GM12865 (cell line): Measurements from ENCODE around the gene TSPEAR.
"Not testable (repeated sequence)": the region's sequence is repeated elsewhere in the genome, so short reads cannot be mapped to it uniquely, and the experiment has no call there.

ENCODE experiments used
- DNase-seq: peaks from one replicate; pipeline ENCODE4 v3.0.0; 2010; ENCODE audit warnings: low read depth
- H3K4me3 ChIP-seq: 2 replicates; pipeline ENCODE4 v1.5.1; 2011; ENCODE audit warnings: mild to moderate bottlenecking, low read depth, low read length, control low read depth
- CTCF ChIP-seq: IDR thresholded peaks from 2 replicates; pipeline ENCODE4 v1.5.1; 2011; ENCODE audit warnings: low read length, control low read depth, low read depth, inconsistent platforms; ENCODE audit not compliant: insufficient read depth; ENCODE audit errors: missing control alignments

Gene TSPEAR

GRCh38 chr21:44581158-44581557, 130.2 kb downstream of the TSPEAR start:
- TF ChIP-seq CTCF = no peak
- no peak for DNase-seq
- no peak overlapping the region for H3K4me3 ChIP-seq

DNA sequence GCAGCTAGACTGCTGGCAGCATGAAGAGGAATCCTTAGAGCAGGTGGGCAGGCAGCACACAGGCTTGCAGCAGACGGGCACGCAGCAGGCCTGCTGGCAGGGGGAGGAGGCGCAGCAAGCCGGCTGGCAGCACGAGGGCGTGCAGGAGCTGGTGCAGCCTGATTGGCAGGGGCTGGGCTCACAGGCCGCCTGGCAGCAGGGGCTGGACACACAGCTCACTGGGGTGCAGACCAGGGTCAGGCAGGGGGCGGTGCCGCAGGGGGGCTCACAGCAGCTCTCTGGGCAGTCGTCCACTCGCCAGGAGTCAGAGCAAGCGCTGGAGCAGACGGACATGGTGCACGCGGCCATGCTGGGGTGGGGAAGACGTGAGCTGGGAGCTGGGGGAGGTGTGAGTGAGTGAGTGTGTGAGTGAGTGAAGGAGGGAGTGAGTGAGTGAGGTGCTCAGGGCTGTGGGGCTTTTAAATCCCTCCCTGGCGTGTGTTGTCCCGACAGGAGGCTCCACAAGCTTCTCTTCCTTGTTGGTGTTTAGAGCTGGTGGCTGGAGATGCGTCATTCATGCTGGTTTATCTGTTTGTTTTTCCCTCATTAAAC, 131.0 kb downstream of the TSPEAR start, which contains the start of gene KRTAP10-5:
Gene KRTAP10-5 (minus strand): TSS at position 374 of the 591 bp plus-strand sequence. CDS start 26 bp downstream, at position 348.
- not testable (repeated sequence) for H3K4me3 ChIP-seq, DNase-seq

GRCh38 chr21:44579833-44580144, 131.6 kb downstream of the TSPEAR start:
- no peak for DNase-seq
- no peak for TF ChIP-seq CTCF
- H3K4me3 ChIP-seq = no peak overlapping the region

- H3K4me3 ChIP-seq = no peak overlapping the region
- no peak for TF ChIP-seq CTCF
- DNase-seq = no peak
Measured at GRCh38 chr21:44579056-44579832, 132.1 kb downstream of the TSPEAR start.

GRCh38 chr21:44578371-44579055, 132.9 kb downstream of the TSPEAR start:
- no peak overlapping the region for H3K4me3 ChIP-seq
- no peak for TF ChIP-seq CTCF
- no peak for DNase-seq

DNA sequence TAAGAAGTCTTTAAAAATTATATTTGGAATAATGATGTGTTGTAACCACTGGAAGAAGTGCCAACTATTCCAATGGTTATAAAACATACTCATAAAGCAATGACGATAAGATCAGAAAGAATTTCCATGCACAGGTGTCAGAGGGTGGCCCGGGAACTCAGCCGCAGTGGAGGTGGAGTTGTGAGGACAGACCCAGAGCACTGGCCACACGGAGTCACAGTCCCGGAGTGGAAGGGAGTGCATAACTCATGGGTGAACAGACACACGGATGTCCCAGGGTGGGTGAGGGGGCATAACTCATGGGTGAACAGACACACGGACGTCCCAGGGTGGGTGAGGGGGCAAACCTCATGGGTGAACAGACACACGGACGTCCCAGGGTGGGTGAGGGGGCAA, 135.3 kb downstream of the TSPEAR start:
- no peak for DNase-seq
- no peak for TF ChIP-seq CTCF
- no peak overlapping the region for H3K4me3 ChIP-seq

GRCh38 chr21:44575307-44576024, 135.9 kb downstream of the TSPEAR start:
- no peak for DNase-seq
- no peak overlapping the region for H3K4me3 ChIP-seq
- no peak for TF ChIP-seq CTCF
